Stimulated activated CD8-positive, alpha-beta memory T cell treated with anti-CD3 and anti-CD28 coated beads, Interleukin-7, amount 100 ng/mL, for 1 hour (primary cell): ENCODE data around the gene CPT1A.

Experiments
- DNase-seq, 2 donors: peaks; one replicate each; pipeline ENCODE4 v3.0.0-alpha.2; 2020; ENCODE audit warnings: low read depth in 2 of 2

CPT1A gene

GRCh38 chr11:68798221-68798813 is 43.4 kb downstream of the CPT1A start:
- peak in 1 of 2 donors; percentile 2 for DNase-seq

GRCh38 chr11:68796801-68797200 is 44.9 kb downstream of the CPT1A start:
- DNase-seq: no peak

DNA sequence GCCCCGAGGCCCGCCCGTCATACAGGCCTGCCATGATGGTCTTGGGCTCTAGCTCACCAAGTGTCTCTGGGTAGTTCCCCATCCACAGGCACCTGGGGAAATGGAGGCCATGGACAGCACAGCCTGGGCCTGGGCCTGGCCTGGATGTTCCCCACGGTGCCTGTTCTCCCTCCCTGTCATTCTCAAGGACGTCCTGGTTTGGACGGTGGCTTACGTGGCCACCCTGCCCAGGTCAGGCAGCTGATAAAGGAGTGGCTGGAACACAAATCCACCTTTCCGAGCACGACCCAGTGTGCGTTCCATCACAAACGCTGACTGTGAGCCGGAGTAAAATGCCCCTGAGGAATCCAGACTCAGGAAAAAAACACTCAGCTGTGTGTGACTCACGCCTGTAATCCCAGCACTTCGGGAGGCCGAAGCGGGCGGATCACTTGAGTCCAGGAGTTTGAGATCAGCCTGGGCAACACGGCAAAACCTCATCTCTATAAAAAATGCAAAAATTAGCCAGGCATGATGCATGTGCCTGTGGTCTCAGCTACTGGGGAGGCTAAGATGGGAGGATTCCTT is 49.2 kb downstream of the CPT1A start:
- no peak for DNase-seq

DNA sequence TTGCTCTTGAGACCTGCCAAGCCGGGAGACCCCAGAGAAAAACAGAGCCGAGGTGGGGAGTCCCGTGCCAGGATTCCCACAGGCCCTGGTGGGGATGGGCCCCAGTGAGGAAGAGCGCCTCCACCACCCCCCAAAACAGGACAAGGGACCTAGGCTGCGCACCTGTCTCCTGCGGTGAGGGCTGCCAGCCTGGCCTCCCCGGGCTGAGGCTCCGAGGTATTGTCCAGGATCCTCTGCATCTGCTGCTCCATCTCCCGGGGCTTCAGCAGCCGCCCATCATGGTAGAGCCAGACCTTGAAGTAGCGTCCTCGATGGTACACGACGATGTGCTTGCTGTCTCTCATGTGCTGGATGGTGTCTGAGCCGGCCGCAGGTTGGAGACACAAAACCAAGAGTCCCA is 57.1 kb downstream of the CPT1A start:
- DNase-seq: no peak

DNA sequence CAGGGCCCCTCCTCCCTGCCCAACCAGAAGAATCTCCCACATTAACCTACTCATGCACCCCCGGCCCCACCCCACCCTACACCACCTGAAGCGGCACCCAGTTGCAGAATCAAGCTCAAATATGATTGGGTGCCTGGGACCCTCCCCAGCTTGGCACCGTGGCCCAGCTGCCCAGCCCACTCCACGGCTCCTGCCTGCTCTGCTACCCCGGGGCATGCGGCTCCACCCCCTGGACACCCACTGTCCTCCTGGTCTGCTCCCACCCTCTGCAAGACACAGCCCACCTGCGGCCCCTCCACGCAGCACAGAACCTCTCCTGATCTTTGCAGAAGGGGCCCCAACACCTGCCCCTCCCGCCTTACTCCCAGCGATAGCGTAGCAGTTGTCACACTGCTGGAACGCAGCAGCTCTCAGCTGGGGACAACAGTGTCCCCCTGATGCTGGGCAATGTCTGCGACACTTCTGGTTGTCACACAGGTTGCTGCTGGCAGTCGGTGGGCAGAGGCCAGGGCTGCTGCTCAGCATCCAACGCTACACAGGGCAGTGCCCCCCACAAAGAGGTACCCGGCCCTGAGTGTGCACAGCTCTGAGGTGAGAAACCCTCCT is 58.4 kb downstream of the CPT1A start:
- no peak for DNase-seq

GRCh38 chr11:68782711-68783110 is 59.0 kb downstream of the CPT1A start:
- DNase-seq: no peak

DNA sequence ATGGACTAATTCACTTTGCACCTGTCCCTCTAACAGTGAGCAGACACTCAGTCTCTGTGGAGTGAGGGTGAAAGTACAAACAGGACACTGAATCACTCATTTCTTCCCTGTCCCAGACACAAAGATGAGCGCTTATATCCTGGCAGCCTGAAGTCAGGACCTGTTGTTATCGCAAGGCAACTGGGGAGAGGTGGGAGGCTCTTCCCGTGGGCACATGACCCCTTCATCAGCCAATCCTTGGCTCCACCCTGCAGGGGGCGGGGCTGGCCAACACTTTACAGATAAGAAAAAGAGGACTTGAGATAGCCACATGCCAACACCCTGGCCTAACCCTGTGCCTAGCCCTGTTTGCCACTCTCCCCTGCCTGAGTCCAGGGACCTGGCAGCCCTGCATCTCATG is 60.9 kb downstream of the CPT1A start:
- DNase-seq: no peak

GRCh38 chr11:68778205-68778604 is 63.5 kb downstream of the CPT1A start:
- DNase-seq: no peak

- DNase-seq: no peak
Measured at GRCh38 chr11:68776442-68777235, 65.1 kb downstream of the CPT1A start.

GRCh38 chr11:68775951-68776388 is 65.7 kb downstream of the CPT1A start:
- DNase-seq: no peak

DNA sequence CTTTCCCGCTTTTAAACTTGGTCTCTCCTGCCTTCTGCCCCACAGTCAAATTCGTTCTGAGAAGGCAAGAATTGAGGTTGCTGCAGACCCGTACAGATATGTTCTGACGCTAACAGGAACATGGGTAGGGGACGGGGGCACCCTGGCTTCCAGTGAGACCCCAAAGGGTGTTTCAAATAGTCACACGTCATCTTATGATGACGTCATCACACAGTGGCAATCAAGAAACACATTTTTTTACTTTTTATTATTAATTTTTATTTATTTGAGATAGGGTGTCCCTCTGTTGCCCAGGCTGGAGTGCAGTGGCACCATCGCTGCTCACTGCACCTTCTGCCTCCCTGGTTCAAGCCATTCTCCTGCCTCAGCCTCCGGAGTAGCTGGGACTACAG is 67.5 kb downstream of the CPT1A start:
- DNase-seq: no peak

GRCh38 chr11:68773521-68774193 is 68.1 kb downstream of the CPT1A start:
- DNase-seq: no peak

DNA sequence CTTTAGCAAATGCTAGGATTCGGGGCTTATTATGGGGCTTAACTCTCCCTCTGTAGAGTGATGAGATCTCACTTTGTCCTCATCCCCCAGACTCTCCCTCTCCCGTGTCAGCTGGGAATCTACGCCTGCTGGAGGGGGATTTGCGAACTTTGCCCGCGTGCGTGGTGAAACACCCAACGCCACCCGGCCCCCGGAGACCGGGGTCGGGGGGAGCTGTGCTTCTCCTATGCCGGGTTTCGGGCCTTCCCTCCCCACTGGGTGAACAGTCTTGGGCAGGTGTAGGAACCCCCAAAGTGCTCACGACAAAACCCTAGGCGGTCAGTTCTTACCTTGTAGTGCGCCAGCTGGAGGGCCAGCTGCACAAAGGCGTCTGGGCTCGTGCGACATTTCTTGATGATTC is 68.8 kb downstream of the CPT1A start:
- DNase-seq: no peak

- no peak for DNase-seq
Measured at GRCh38 chr11:68770781-68771180, 70.9 kb downstream of the CPT1A start.

GRCh38 chr11:68767672-68768071 is 74.0 kb downstream of the CPT1A start:
- DNase-seq: no peak

DNA sequence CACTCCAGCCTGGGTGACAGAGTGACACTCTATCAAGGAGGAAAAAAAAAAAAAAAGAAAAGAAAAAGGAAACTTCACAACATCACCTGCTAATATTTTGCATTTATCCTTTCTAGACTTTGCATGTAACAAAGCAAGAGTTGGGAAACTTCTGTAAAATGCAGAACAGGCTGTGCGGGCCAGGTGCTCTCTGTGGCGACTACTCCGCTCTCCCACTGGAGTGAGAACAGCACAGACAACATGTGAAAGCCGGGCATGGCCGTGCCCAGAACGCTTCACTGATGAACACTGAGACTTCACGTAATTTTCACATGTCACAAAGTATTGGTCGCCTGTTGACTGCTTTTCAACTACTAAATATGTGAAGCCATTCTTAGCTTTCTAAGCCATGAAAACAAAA is 74.9 kb downstream of the CPT1A start:
- DNase-seq: no peak

- DNase-seq: no peak
Measured at GRCh38 chr11:68764746-68765145, 77.0 kb downstream of the CPT1A start.

GRCh38 chr11:68763926-68764657 is 77.6 kb downstream of the CPT1A start:
- no peak for DNase-seq

- no peak for DNase-seq
Measured at GRCh38 chr11:68763181-68763721, 78.5 kb downstream of the CPT1A start.

DNA sequence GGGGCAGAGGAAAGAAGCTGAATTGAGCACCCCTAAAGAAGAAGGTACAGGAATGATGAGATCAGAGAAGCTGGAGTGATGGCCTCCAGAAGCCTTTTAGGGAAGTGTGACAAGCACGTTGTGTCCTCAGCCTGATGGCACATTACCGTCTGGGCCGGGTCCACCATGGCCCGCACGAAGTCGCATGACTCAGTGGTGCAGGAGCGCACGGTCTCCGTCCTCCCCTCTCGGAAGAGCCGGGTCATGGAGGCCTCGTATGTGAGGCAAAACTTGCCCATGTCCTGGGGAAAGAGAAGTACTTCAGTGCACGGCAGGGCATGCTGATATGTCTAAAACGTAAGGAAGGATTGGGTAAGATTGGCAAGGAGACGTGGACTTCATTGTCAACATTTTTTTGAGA is 79.2 kb downstream of the CPT1A start:
- no peak for DNase-seq

DNA sequence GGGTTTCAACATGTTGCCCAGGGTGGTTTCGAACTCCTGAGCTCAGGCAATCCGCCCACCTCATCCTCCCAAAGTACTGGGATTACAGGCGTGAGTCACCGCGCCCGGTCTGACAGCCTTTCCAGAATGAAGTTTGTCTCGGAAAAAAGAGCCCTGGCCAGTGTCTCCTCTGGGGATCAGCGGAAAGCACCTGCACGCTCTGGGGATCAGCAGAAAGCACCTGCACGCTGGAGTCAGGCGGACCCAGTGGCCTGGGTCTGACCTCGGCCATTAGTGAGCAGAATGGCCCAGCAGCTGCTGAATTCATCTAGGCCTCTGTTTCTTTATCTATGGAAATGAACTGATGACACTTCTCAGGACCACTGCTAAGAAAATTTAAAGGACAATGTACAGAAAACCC is 79.9 kb downstream of the CPT1A start:
- DNase-seq: no peak
